ENCODE measurements around the gene C14orf180.

The C14orf180 gene

GRCh38 chr14:104583424-104584306, 4.1 kb downstream of the C14orf180 start:
- TF ChIP-seq CTCF (IDR thresholded peaks at IDR 0.05; ENCODE audit: insufficient read depth, missing control alignments): no peak
- no peak for DNase-seq (ENCODE audit: insufficient read length, low spot score)
- no peak for FAIRE-seq

GRCh38 chr14:104584557-104584956, 5.0 kb downstream of the C14orf180 start:
- TF ChIP-seq CTCF (IDR thresholded peaks at IDR 0.05; ENCODE audit: insufficient read depth, missing control alignments): no peak
- DNase-seq (ENCODE audit: insufficient read length, low spot score): no peak
- no peak for FAIRE-seq

- no peak for DNase-seq (ENCODE audit: insufficient read length, low spot score)
- no peak for TF ChIP-seq CTCF (IDR thresholded peaks at IDR 0.05; ENCODE audit: insufficient read depth, missing control alignments)
- no peak for FAIRE-seq
Observed at GRCh38 chr14:104585966-104586697, 6.6 kb downstream of the C14orf180 start.

- no peak for TF ChIP-seq CTCF (IDR thresholded peaks at IDR 0.05; ENCODE audit: insufficient read depth, missing control alignments)
- no peak for FAIRE-seq
- no peak for DNase-seq (ENCODE audit: insufficient read length, low spot score)
Observed at GRCh38 chr14:104586832-104587620, 7.5 kb downstream of the C14orf180 start.

- FAIRE-seq (no peak), DNase-seq (ENCODE audit: insufficient read length, low spot score) (no peak)
- TF ChIP-seq CTCF (IDR thresholded peaks at IDR 0.05; ENCODE audit: insufficient read depth, missing control alignments): no peak
Observed at GRCh38 chr14:104587641-104588040, 8.1 kb downstream of the C14orf180 start.

- FAIRE-seq (no peak), DNase-seq (ENCODE audit: insufficient read length, low spot score) (no peak)
- TF ChIP-seq CTCF (IDR thresholded peaks at IDR 0.05; ENCODE audit: insufficient read depth, missing control alignments): no peak
Observed at GRCh38 chr14:104588066-104588857, 8.7 kb downstream of the C14orf180 start.
